ENCODE measurements around the gene TTYH2. TPM values are rescaled to one million over a fixed set of nuclear protein-coding genes. Genes with fewer than 3 reads are reported as not detected.

TTYH2 gene
- total RNA-seq, 1 experiment from 2014 or later = 4.5 TPM

GRCh38 chr17:74212913-74213791 lies at the start of gene TTYH2 (continued):
- no peak for TF ChIP-seq PRDM15 (CRISPR knock-in tag; IDR thresholded peaks at IDR 0.05)
- 0 out of 2 replicates have a peak, but pooled peaks have one; percentile 52 for TF ChIP-seq RELA (CRISPR knock-in tag; IDR thresholded peaks at IDR 0.05; ENCODE audit: borderline replicate concordance)
- no peak for TF ChIP-seq ELF4 (CRISPR knock-in tag; IDR thresholded peaks at IDR 0.05; ENCODE audit: low read depth)
- peak; percentile 82 for TF ChIP-seq SMAD4 (CRISPR knock-in tag; IDR thresholded peaks at IDR 0.05)
- no peak for TF ChIP-seq SOX15 (CRISPR knock-in tag; IDR thresholded peaks at IDR 0.05)
- no peak for TF ChIP-seq FOXP1 (CRISPR knock-in tag; IDR thresholded peaks at IDR 0.05; ENCODE audit: borderline replicate concordance)
- no peak for TF ChIP-seq ZNF425 (CRISPR knock-in tag; conservative IDR thresholded peaks at IDR 0.05)
- TF ChIP-seq RORB (CRISPR knock-in tag; IDR thresholded peaks at IDR 0.05) = no peak
- no peak for TF ChIP-seq ZNF138 (CRISPR knock-in tag; conservative IDR thresholded peaks at IDR 0.05)
- no peak for TF ChIP-seq ATF6 (CRISPR knock-in tag; IDR thresholded peaks at IDR 0.05)
- TF ChIP-seq FOXP4 (CRISPR knock-in tag; IDR thresholded peaks at IDR 0.05) = peak; percentile 68; the same call in 1 of the 2 replicates
- TF ChIP-seq HMGXB4 (CRISPR knock-in tag; IDR thresholded peaks at IDR 0.05) = 0 out of 2 replicates have a peak, but pooled peaks have one; percentile 14
- no peak for TF ChIP-seq ZNF512 (CRISPR knock-in tag; IDR thresholded peaks at IDR 0.05; ENCODE audit: borderline replicate concordance)
- TF ChIP-seq NFYB (CRISPR knock-in tag; conservative IDR thresholded peaks at IDR 0.05; ENCODE audit: low read depth) = no peak
- TF ChIP-seq TCF7 (CRISPR knock-in tag; IDR thresholded peaks at IDR 0.05; ENCODE audit: low read depth) = peak; percentile 44; the same call in 1 of the 2 replicates
- no peak for TF ChIP-seq ZNF232 (CRISPR knock-in tag; IDR thresholded peaks at IDR 0.05)
- no peak for TF ChIP-seq STAT6 (CRISPR knock-in tag; conservative IDR thresholded peaks at IDR 0.05; ENCODE audit: low read depth)
- TF ChIP-seq ETV6 (CRISPR knock-in tag; IDR thresholded peaks at IDR 0.05) = no peak; the same call in 1 of the 2 replicates
- TF ChIP-seq CREB1 (CRISPR knock-in tag; IDR thresholded peaks at IDR 0.05) = no peak
- no peak for TF ChIP-seq PRRX2 (CRISPR knock-in tag; IDR thresholded peaks at IDR 0.05)
- TF ChIP-seq NR2C2 (CRISPR knock-in tag; IDR thresholded peaks at IDR 0.05) = peak; percentile 70; the same call in 1 of the 2 replicates
- TF ChIP-seq EMX1 (CRISPR knock-in tag; IDR thresholded peaks at IDR 0.05) = no peak

All from WTC11 (cell line).